Trophoblast cell (in vitro differentiated cells and primary cell): ENCODE data around the gene ABCG2.

Experiments used
- DNase-seq, 2 donors: peaks; one replicate each; pipeline ENCODE4 v3.0.0-alpha.2; 2016
- H2AFZ ChIP-seq: 2 replicates; pipeline ENCODE4 v1.6.1; 2013; ENCODE audit warnings: low read length, moderate library complexity, mild to moderate bottlenecking; ENCODE audit not compliant: insufficient read depth, poor library complexity
- H2AK5ac ChIP-seq: 2 replicates; pipeline ENCODE4 v1.6.1; 2013; ENCODE audit warnings: mild to moderate bottlenecking, low read length
- H2BK120ac ChIP-seq: 2 replicates; pipeline ENCODE4 v1.6.1; 2013; ENCODE audit warnings: low read length, mild to moderate bottlenecking, moderate library complexity; ENCODE audit not compliant: insufficient read depth, poor library complexity
- H2BK12ac ChIP-seq: 2 replicates; pipeline ENCODE4 v1.6.1; 2013; ENCODE audit warnings: mild to moderate bottlenecking, low read length, moderate library complexity
- H2BK5ac ChIP-seq: 2 replicates; pipeline ENCODE4 v1.6.1; 2013; ENCODE audit warnings: low read length, low read depth, moderate library complexity, mild to moderate bottlenecking; ENCODE audit not compliant: poor library complexity
- H3K14ac ChIP-seq: 2 replicates; pipeline ENCODE4 v1.6.1; 2013; ENCODE audit warnings: mild to moderate bottlenecking, low read length
- H3K18ac ChIP-seq: 2 replicates; pipeline ENCODE4 v1.6.1; 2013; ENCODE audit warnings: mild to moderate bottlenecking, low read length
- H3K23ac ChIP-seq: 2 replicates; pipeline ENCODE4 v1.6.1; 2013; ENCODE audit warnings: low read length
- H3K27ac ChIP-seq: 2 replicates; pipeline ENCODE4 v1.5.1; 2013; ENCODE audit warnings: low read depth, mild to moderate bottlenecking, inconsistent platforms, low read length, moderate library complexity
- H3K27me3 ChIP-seq: 2 replicates; pipeline ENCODE4 v1.6.1; 2013; ENCODE audit warnings: inconsistent platforms, mild to moderate bottlenecking, low read length, moderate library complexity; ENCODE audit not compliant: insufficient read depth
- H3K36me3 ChIP-seq, 2 experiments: 1 replicate in 1 of 2; 2 replicates in 1 of 2; pipeline ENCODE4 v1.6.1; 2013; ENCODE audit warnings: low read length in 2 of 2, mild to moderate bottlenecking in 2 of 2, moderate library complexity in 1 of 2; ENCODE audit not compliant: insufficient read depth in 2 of 2, control insufficient read depth in 1 of 2
- H3K4ac ChIP-seq: 2 replicates; pipeline ENCODE4 v1.6.1; 2013; ENCODE audit warnings: low read depth, mild to moderate bottlenecking, low read length, moderate library complexity
- H3K4me1 ChIP-seq, 2 experiments: 1 replicate in 1 of 2; 2 replicates in 1 of 2; pipeline ENCODE4 v1.6.1; 2013; ENCODE audit warnings: low read length in 2 of 2, mild to moderate bottlenecking in 2 of 2, moderate library complexity in 1 of 2; ENCODE audit not compliant: insufficient read depth in 2 of 2, control insufficient read depth in 1 of 2
- H3K4me2 ChIP-seq: 2 replicates; pipeline ENCODE4 v1.6.1; 2013; ENCODE audit warnings: inconsistent platforms, mild to moderate bottlenecking, low read length, moderate library complexity
- H3K4me3 ChIP-seq: 2 replicates; pipeline ENCODE4 v1.5.1; 2013; ENCODE audit warnings: mild to moderate bottlenecking, low read depth, low read length, inconsistent platforms
- H3K79me1 ChIP-seq: one replicate; pipeline ENCODE4 v1.6.1; 2013; ENCODE audit warnings: low read length
- H3K79me2 ChIP-seq: 2 replicates; pipeline ENCODE4 v1.6.1; 2013; ENCODE audit warnings: low read length, mild to moderate bottlenecking; ENCODE audit not compliant: control insufficient read depth, insufficient read depth, poor library complexity
- H3K9ac ChIP-seq: 2 replicates; pipeline ENCODE4 v1.6.1; 2013; ENCODE audit warnings: mild to moderate bottlenecking, low read length
- H3K9me3 ChIP-seq: 2 replicates; pipeline ENCODE4 v1.6.1; 2013; ENCODE audit warnings: low read depth, mild to moderate bottlenecking, control low read depth, inconsistent platforms, low read length; ENCODE audit not compliant: insufficient read depth
- H4K12ac ChIP-seq: 2 replicates; pipeline ENCODE4 v1.6.1; 2013; ENCODE audit warnings: low read depth, mild to moderate bottlenecking, low read length, moderate library complexity
- H4K8ac ChIP-seq: 2 replicates; pipeline ENCODE4 v1.6.1; 2013; ENCODE audit warnings: low read depth, mild to moderate bottlenecking, low read length, moderate library complexity
- H4K91ac ChIP-seq: one replicate; pipeline ENCODE4 v1.6.1; 2013; ENCODE audit warnings: low read depth, mild to moderate bottlenecking, low read length, moderate library complexity
- WGBS: extraction: QIAGEN DNeasy Blood & Tissue Kit; methylation state at CpG from one replicate; pipeline ENCODE4 v1.1.7; 2013; ENCODE audit warnings: missing lambda C conversion rate; ENCODE audit not compliant: insufficient read length, insufficient coverage; ENCODE audit errors: extremely low coverage; 5-methylcytosine and 5-hydroxymethylcytosine counted together

ABCG2 gene

GRCh38 chr4:88143504-88143903 lies 14.9 kb downstream of the ABCG2 start:
- peaks cover 15% of the 10 kb centered on the region for H3K79me2 ChIP-seq
- no peak overlapping the region for H3K18ac ChIP-seq
- WGBS, result no CpG with 5 or more reads among the region's 2 CpGs
- peaks cover 3 to 6% of the 10 kb centered on the region in 2 experiments for H3K36me3 ChIP-seq
- no peak overlapping the region for H2BK5ac ChIP-seq
- no peak overlapping the region for H3K23ac ChIP-seq
- H3K4ac ChIP-seq, result no peak overlapping the region
- no peak overlapping the region for H3K4me3 ChIP-seq
- peaks cover 37% of the 10 kb centered on the region for H3K79me1 ChIP-seq
- H2AK5ac ChIP-seq, result no peak overlapping the region
- peaks cover 17 to 30% of the 10 kb centered on the region in 2 experiments for H3K4me1 ChIP-seq
- no peak overlapping the region for H2BK12ac ChIP-seq
- no peak overlapping the region for H3K14ac ChIP-seq
- no peak overlapping the region for H2AFZ ChIP-seq
- no peak overlapping the region for H4K12ac ChIP-seq
- no peak overlapping the region for H2BK120ac ChIP-seq
- peak; percentile 42 to 90 for DNase-seq
- H3K27ac ChIP-seq, result peak overlapping the region; percentile 87
- H4K91ac ChIP-seq, result no peak overlapping the region
- no peak overlapping the region for H3K4me2 ChIP-seq
- H3K27me3 ChIP-seq, result no peaks in the 10 kb centered on the region
- no peak overlapping the region for H3K9ac ChIP-seq
- H3K9me3 ChIP-seq, result no peaks in the 10 kb centered on the region
- no peak overlapping the region for H4K8ac ChIP-seq

GRCh38 chr4:88138561-88138960 lies 19.9 kb downstream of the ABCG2 start:
- Histone ChIP-seq H4K91ac (no peak overlapping the region), H2AFZ (no peak overlapping the region), H3K9ac (no peak overlapping the region), H2AK5ac (no peak overlapping the region), H2BK120ac (no peak overlapping the region), H3K14ac (no peak overlapping the region), H3K9me3 (peaks cover 1% of the 10 kb centered on the region), H3K23ac (no peak overlapping the region), H2BK5ac (no peak overlapping the region), H4K12ac (no peak overlapping the region), H3K4me2 (no peak overlapping the region), H3K79me1 (peaks cover 23% of the 10 kb centered on the region), H3K4me3 (no peak overlapping the region), H3K36me3 (peaks cover 6 to 10% of the 10 kb centered on the region in 2 experiments), H3K27me3 (no peaks in the 10 kb centered on the region), H3K79me2 (peaks cover 9% of the 10 kb centered on the region), H3K27ac (peak overlapping the region; percentile 28), H3K4me1 (peaks cover 10 to 19% of the 10 kb centered on the region in 2 experiments), H2BK12ac (no peak overlapping the region), H4K8ac (no peak overlapping the region), H3K4ac (no peak overlapping the region), H3K18ac (no peak overlapping the region)
- no CpG with 5 or more reads among the region's 2 CpGs for WGBS
- DNase-seq, result peak; percentile 78 to 94

- WGBS, result no CpG with 5 or more reads among the region's 2 CpGs
- Histone ChIP-seq H3K36me3 (peaks cover 6 to 7% of the 10 kb centered on the region in 2 experiments), H3K4me1 (peaks cover 10 to 19% of the 10 kb centered on the region in 2 experiments), H3K27ac (no peak overlapping the region), H3K9me3 (peaks cover 1% of the 10 kb centered on the region), H3K27me3 (no peaks in the 10 kb centered on the region), H3K79me2 (peaks cover 6% of the 10 kb centered on the region), H4K91ac (no peak overlapping the region), H3K23ac (no peak overlapping the region), H2AFZ (no peak overlapping the region), H3K4me3 (no peak overlapping the region), H2BK12ac (peak overlapping the region; percentile 48), H3K9ac (no peak overlapping the region), H4K12ac (no peak overlapping the region), H3K14ac (peak overlapping the region; percentile 33), H3K79me1 (peaks cover 19% of the 10 kb centered on the region), H3K18ac (no peak overlapping the region), H4K8ac (no peak overlapping the region), H2BK120ac (peak overlapping the region; percentile 84), H3K4ac (no peak overlapping the region), H2BK5ac (no peak overlapping the region), H3K4me2 (no peak overlapping the region), H2AK5ac (peak overlapping the region; percentile 38)
- peak in 1 of 2 donors; percentile 23 for DNase-seq
Measured at GRCh38 chr4:88137112-88137511, 21.3 kb downstream of the ABCG2 start.

- peaks cover 5% of the 10 kb centered on the region for H3K79me2 ChIP-seq
- no peak overlapping the region for H2AK5ac ChIP-seq
- H3K79me1 ChIP-seq, result peaks cover 17% of the 10 kb centered on the region
- no peak overlapping the region for H4K8ac ChIP-seq
- H2BK5ac ChIP-seq, result no peak overlapping the region
- no peak overlapping the region for H2AFZ ChIP-seq
- H3K4me2 ChIP-seq, result no peak overlapping the region
- peak in 1 of 2 donors; percentile 17 for DNase-seq
- no peak overlapping the region for H3K23ac ChIP-seq
- no peak overlapping the region for H4K91ac ChIP-seq
- peaks cover 10 to 17% of the 10 kb centered on the region in 2 experiments for H3K4me1 ChIP-seq
- H3K36me3 ChIP-seq, result peaks cover 6 to 7% of the 10 kb centered on the region in 2 experiments
- H3K4me3 ChIP-seq, result no peak overlapping the region
- H4K12ac ChIP-seq, result no peak overlapping the region
- no peak overlapping the region for H3K9ac ChIP-seq
- WGBS, result no CpG with 5 or more reads among the region's 3 CpGs
- no peak overlapping the region for H3K14ac ChIP-seq
- no peaks in the 10 kb centered on the region for H3K27me3 ChIP-seq
- no peak overlapping the region for H2BK12ac ChIP-seq
- no peak overlapping the region for H2BK120ac ChIP-seq
- H3K27ac ChIP-seq, result peak overlapping the region; percentile 44
- peaks cover 1% of the 10 kb centered on the region for H3K9me3 ChIP-seq
- H3K18ac ChIP-seq, result no peak overlapping the region
- H3K4ac ChIP-seq, result no peak overlapping the region
Measured at GRCh38 chr4:88136249-88136648, 22.2 kb downstream of the ABCG2 start.
